K562 (cell line): ENCODE measurements around the gene P3H4. TPM values are rescaled to one million over a fixed set of nuclear protein-coding genes. Genes with fewer than 3 reads are reported as not detected.

Experiments
- ATF1 ChIP-seq, 2 experiments: fragments of 450-650 bp in 1 of 2; IDR thresholded peaks; 2 replicates each; pipeline ENCODE4 v1.6.1; 2016; ENCODE audit warnings: missing compliant biosample characterization in 1 of 2, missing genetic modification characterization in 1 of 2
- JUND ChIP-seq, 2 experiments: IDR thresholded peaks; 2 replicates in 1 of 2; 3 replicates in 1 of 2; pipeline ENCODE4 v1.6.1; 2011; ENCODE audit warnings: borderline replicate concordance in 2 of 2, low read depth in 2 of 2, low read length in 2 of 2, improper control_type of control experiment in 1 of 2, missing biosample characterization in 1 of 2, missing genetic modification characterization in 1 of 2, missing genetic modification reagents in 1 of 2
- MYNN ChIP-seq, 2 experiments: sonication (generic); formaldehyde crosslinking in 1 of 2; IDR thresholded peaks; 2 replicates each; pipeline versions ENCODE4 v1.5.0 to v1.6.1; 2016 to 2020; ENCODE audit warnings: antibody characterized with exemption in 1 of 2, missing genetic modification reagents in 1 of 2
- NR4A1 ChIP-seq, 2 experiments: fragments of 250-450 bp in 1 of 2; fragments of 450-650 bp in 1 of 2; sonication (Bioruptor Pico) in 1 of 2; IDR thresholded peaks; 2 replicates each; pipeline versions ENCODE4 v1.4.0 to v1.6.1; 2016 to 2020; ENCODE audit warnings: mild to moderate bottlenecking in 2 of 2, missing compliant biosample characterization in 1 of 2, missing genetic modification characterization in 1 of 2, moderate library complexity in 1 of 2
- POLR2H ChIP-seq: IDR thresholded peaks from 2 replicates; pipeline ENCODE4 v1.6.1; 2016; ENCODE audit warnings: missing genetic modification characterization, low read depth, mild to moderate bottlenecking, control low read depth, missing compliant biosample characterization, moderate library complexity
- SMARCA5 ChIP-seq: fragments of 450-650 bp; IDR thresholded peaks from 2 replicates; pipeline ENCODE4 v1.6.1; 2016
- ZNF57 ChIP-seq: fragments of 450-650 bp; formaldehyde crosslinking; IDR thresholded peaks from 2 replicates; pipeline ENCODE4 v1.4.0; 2020; ENCODE audit warnings: mild to moderate bottlenecking, moderate library complexity
- ZNF764 ChIP-seq: fragments of 250-450 bp; sonication (Bioruptor Pico); IDR thresholded peaks from 2 replicates; pipeline ENCODE4 v1.4.0; 2020; ENCODE audit warnings: low read depth, mild to moderate bottlenecking, moderate library complexity
- polyA plus RNA-seq, 8 experiments: library from polyadenylated mRNA; depleted of rRNA in 4 of 8; stranded (reverse) in 5 of 8; unstranded in 3 of 8; fragments of >200 nt; fragmentation: Nextera tagmentation in 2 of 8; fragmentation: Illumina TruSeq in 1 of 8; extraction: Ambion mirVana in 2 of 8; extraction: Trizol in 1 of 8; gene quantifications; 2 replicates each; pipeline versions ENCODE4 v1.2.1 to v1.2.3, GENCODE V29; 2011 to 2014; ENCODE audit warnings: inconsistent platforms in 1 of 8, missing spikeins in 1 of 8
- total RNA-seq, 7 experiments: library from RNA; depleted of rRNA in 6 of 7; stranded (reverse); fragments of >200 nt in 6 of 7; fragmentation: Illumina TruSeq in 2 of 7; extraction: Trizol in 2 of 7; gene quantifications; 2 replicates each; pipeline versions ENCODE4 v1.2.1 to v1.2.3, GENCODE V29; 2011 to 2021; ENCODE audit warnings: low replicate concordance in 1 of 7
- TF ChIP-seq, protein P1 (sequence below): fragments of 250-450 bp; sonication (Bioruptor Pico); IDR thresholded peaks from 2 replicates; pipeline ENCODE4 v1.4.0; 2020
- TF ChIP-seq, protein P2 (sequence below), 2 experiments: fragments of 450-650 bp; formaldehyde crosslinking in 1 of 2; IDR thresholded peaks; 2 replicates each; pipeline versions ENCODE4 v1.4.0 to v1.6.1; 2014 to 2020; ENCODE audit warnings: mild to moderate bottlenecking in 2 of 2, borderline replicate concordance in 1 of 2, low read depth in 1 of 2

P3H4 gene
- total and polyA plus RNA-seq, 9 of the 15 experiments (the other 6 are each of a cell fraction or from before 2014, with no cell fraction given): 0.10 to 3.7 (median 1.0) TPM

DNA sequence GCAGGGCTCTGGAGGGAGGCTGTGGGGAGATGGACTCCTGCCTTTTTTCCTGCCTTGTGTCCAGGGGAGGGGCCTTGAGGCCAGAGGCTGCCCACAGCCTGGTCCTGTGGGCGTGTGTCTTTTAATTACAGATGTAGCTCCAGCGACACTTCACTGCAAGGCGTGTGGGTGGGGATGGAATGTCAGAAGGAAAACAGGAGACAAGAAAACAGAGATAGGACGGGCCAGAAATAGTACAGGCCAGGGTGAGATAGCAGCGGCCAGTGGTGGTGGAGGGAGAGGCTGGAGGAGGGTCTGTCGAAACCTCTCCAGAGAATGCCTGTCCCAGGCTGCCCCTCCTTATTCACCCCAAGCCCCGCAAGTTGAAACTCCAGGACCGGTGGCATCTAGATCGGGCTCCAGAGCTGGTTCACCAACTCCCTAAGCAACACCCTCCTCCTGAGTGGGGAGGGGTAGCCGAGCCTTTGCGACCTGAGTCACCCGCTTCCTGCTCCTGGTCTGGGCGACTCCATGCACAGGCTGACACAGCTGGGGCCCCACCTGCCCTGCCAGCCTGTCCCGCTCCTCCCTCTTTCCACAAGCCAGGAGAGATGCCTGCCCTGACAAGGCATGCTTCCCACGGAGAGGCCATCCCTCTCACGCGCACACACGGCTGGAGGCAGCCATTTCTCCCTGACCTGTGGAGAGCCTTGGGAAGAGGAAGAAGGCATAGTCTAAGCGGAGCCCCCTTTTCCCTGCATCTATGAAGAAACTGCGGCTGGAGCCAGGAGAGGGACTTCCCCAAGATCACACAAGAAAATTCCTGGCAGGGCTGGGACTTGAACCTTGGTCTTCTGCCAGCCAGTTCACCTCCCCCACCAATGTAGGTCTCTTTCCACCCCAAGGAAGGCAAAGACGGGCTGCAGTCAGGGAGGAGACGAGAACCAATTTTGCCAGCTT lies 18.6 kb downstream of the P3H4 start (continued):
- TF ChIP-seq SMARCA5 (0 out of 2 replicates have a peak, but pooled peaks have one; percentile 48), NR4A1 (CRISPR knock-in tag; IDR thresholded peaks at IDR 0.05) (no peak), NR4A1 (tag; IDR thresholded peaks at IDR 0.05) (0 out of 2 replicates have a peak, but pooled peaks have one; percentile 71), MYNN (IDR thresholded peaks at IDR 0.05) (peak; percentile 76), MYNN (CRISPR knock-in tag; IDR thresholded peaks at IDR 0.05) (no peak), POLR2H (tag) (no peak; the same call in 1 of the 2 replicates), ZNF764 (CRISPR knock-in tag) (no peak), ATF1 (CRISPR knock-in tag; IDR thresholded peaks at IDR 0.05) (no peak), ATF1 (tag; IDR thresholded peaks at IDR 0.05) (peak; percentile 42), ZNF57 (CRISPR knock-in tag) (no peak), JUND (IDR thresholded peaks at IDR 0.05; ENCODE audit: borderline replicate concordance, low read depth, low read length) (peak; percentile 35), JUND (tag; IDR thresholded peaks at IDR 0.05; ENCODE audit: borderline replicate concordance, low read depth, low read length) (no peak; the same call in 2 of the 3 replicates)
- TF ChIP-seq, protein P1, sequence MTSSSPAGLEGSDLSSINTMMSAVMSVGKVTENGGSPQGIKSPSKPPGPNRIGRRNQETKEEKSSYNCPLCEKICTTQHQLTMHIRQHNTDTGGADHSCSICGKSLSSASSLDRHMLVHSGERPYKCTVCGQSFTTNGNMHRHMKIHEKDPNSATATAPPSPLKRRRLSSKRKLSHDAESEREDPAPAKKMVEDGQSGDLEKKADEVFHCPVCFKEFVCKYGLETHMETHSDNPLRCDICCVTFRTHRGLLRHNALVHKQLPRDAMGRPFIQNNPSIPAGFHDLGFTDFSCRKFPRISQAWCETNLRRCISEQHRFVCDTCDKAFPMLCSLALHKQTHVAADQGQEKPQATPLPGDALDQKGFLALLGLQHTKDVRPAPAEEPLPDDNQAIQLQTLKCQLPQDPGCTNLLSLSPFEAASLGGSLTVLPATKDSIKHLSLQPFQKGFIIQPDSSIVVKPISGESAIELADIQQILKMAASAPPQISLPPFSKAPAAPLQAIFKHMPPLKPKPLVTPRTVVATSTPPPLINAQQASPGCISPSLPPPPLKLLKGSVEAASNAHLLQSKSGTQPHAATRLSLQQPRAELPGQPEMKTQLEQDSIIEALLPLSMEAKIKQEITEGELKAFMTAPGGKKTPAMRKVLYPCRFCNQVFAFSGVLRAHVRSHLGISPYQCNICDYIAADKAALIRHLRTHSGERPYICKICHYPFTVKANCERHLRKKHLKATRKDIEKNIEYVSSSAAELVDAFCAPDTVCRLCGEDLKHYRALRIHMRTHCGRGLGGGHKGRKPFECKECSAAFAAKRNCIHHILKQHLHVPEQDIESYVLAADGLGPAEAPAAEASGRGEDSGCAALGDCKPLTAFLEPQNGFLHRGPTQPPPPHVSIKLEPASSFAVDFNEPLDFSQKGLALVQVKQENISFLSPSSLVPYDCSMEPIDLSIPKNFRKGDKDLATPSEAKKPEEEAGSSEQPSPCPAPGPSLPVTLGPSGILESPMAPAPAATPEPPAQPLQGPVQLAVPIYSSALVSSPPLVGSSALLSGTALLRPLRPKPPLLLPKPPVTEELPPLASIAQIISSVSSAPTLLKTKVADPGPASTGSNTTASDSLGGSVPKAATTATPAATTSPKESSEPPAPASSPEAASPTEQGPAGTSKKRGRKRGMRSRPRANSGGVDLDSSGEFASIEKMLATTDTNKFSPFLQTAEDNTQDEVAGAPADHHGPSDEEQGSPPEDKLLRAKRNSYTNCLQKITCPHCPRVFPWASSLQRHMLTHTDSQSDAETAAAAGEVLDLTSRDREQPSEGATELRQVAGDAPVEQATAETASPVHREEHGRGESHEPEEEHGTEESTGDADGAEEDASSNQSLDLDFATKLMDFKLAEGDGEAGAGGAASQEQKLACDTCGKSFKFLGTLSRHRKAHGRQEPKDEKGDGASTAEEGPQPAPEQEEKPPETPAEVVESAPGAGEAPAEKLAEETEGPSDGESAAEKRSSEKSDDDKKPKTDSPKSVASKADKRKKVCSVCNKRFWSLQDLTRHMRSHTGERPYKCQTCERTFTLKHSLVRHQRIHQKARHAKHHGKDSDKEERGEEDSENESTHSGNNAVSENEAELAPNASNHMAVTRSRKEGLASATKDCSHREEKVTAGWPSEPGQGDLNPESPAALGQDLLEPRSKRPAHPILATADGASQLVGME (CRISPR knock-in tag): no peak
- TF ChIP-seq, protein P2, sequence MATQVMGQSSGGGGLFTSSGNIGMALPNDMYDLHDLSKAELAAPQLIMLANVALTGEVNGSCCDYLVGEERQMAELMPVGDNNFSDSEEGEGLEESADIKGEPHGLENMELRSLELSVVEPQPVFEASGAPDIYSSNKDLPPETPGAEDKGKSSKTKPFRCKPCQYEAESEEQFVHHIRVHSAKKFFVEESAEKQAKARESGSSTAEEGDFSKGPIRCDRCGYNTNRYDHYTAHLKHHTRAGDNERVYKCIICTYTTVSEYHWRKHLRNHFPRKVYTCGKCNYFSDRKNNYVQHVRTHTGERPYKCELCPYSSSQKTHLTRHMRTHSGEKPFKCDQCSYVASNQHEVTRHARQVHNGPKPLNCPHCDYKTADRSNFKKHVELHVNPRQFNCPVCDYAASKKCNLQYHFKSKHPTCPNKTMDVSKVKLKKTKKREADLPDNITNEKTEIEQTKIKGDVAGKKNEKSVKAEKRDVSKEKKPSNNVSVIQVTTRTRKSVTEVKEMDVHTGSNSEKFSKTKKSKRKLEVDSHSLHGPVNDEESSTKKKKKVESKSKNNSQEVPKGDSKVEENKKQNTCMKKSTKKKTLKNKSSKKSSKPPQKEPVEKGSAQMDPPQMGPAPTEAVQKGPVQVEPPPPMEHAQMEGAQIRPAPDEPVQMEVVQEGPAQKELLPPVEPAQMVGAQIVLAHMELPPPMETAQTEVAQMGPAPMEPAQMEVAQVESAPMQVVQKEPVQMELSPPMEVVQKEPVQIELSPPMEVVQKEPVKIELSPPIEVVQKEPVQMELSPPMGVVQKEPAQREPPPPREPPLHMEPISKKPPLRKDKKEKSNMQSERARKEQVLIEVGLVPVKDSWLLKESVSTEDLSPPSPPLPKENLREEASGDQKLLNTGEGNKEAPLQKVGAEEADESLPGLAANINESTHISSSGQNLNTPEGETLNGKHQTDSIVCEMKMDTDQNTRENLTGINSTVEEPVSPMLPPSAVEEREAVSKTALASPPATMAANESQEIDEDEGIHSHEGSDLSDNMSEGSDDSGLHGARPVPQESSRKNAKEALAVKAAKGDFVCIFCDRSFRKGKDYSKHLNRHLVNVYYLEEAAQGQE (IDR thresholded peaks at IDR 0.05; ENCODE audit: borderline replicate concordance): peak; percentile 12; the same call in 1 of the 2 replicates
- TF ChIP-seq, protein P2 (CRISPR knock-in tag; IDR thresholded peaks at IDR 0.05; ENCODE audit: low read depth): no peak
